Stimulated activated naive CD8-positive, alpha-beta T cell treated with anti-CD3 and anti-CD28 coated beads, Interleukin-15, amount 100 ng/mL, for 72 hours (primary cell): Measurements from ENCODE around the gene PLEKHH3.
"Not testable (repeated sequence)": the region's sequence is repeated elsewhere in the genome, so short reads cannot be mapped to it uniquely, and the experiment has no call there.

Experiments
- ATAC-seq: fragments of 150-1000 bp; cut with Tn5 transposase; 2 replicates; pipeline ENCODE4 v1.10.0; 2021; ENCODE audit warnings: mild to moderate bottlenecking, moderate library complexity
- DNase-seq, 2 donors: peaks; one replicate each; pipeline ENCODE4 v3.0.0; 2021 to 2022
- H3K27ac Mint-ChIP-seq, 2 donors: one replicate each; pipeline ENCODE4 v1.8.0; 2022; ENCODE audit warnings: mild to moderate bottlenecking in 2 of 2, mixed read lengths in 2 of 2, moderate library complexity in 2 of 2
- H3K27me3 Mint-ChIP-seq: one replicate; pipeline ENCODE4 v1.8.0; 2022; ENCODE audit warnings: mixed read lengths
- H3K4me1 Mint-ChIP-seq: one replicate; pipeline ENCODE4 v1.8.0; 2022; ENCODE audit warnings: mild to moderate bottlenecking, mixed read lengths
- H3K4me3 Mint-ChIP-seq, 2 donors: one replicate each; pipeline ENCODE4 v1.8.0; 2022; ENCODE audit warnings: mild to moderate bottlenecking in 2 of 2, mixed read lengths in 2 of 2, moderate library complexity in 1 of 2
- H3K9me3 Mint-ChIP-seq, 2 donors: one replicate each; pipeline ENCODE4 v1.8.0; 2022; ENCODE audit warnings: mixed read lengths in 2 of 2

Gene PLEKHH3

DNA sequence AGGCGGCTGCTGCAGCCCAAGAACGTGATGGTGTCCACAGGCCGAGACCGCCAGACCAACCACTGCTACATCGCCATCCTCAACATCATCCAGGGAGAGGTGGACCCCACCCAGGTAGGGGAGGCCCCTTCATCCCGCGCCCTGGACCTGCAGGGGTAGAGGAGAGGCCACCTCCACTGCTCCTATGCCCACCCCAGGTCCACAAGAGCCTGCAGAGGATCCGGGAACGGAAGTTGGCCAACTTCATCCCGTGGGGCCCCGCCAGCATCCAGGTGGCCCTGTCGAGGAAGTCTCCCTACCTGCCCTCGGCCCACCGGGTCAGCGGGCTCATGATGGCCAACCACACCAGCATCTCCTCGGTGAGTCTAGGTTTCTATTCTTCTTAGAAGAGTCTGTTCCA is 10.7 kb downstream of the PLEKHH3 start:
- not testable (repeated sequence) for H3K4me3 Mint-ChIP-seq, DNase-seq, H3K9me3 Mint-ChIP-seq, H3K27ac Mint-ChIP-seq, ATAC-seq
- Mint-ChIP-seq H3K27me3 (peaks cover 26% of the 10 kb centered on the region), H3K4me1 (peaks cover 11% of the 10 kb centered on the region)

DNA sequence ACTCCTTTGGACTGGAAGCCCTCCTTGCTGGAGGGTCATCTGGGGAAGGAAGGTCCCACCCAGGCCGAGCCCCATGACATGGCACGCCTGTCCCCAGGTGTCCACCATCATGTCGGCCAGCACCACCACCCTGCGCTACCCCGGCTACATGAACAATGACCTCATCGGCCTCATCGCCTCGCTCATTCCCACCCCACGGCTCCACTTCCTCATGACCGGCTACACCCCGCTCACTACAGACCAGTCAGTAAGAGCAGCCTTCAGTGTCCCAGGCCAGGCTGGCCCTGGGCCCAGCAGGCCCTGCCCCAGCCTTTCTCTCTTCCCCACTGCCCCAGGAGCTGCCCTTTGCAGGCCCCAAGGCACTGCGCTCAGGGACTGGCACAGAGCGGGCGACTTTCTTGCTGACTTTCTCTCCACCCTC is 11.2 kb downstream of the PLEKHH3 start:
- peaks cover 6% of the 10 kb centered on the region for H3K4me1 Mint-ChIP-seq
- peaks cover 20% of the 10 kb centered on the region for H3K27me3 Mint-ChIP-seq
- DNase-seq (no peak), ATAC-seq (no peak)
- H3K4me3 Mint-ChIP-seq: no peak overlapping the region
- peak overlapping the region in 1 of 2 donors; percentile 44 for H3K27ac Mint-ChIP-seq
- no peaks in the 10 kb centered on the region for H3K9me3 Mint-ChIP-seq

GRCh38 chr17:42660692-42661345 is 16.0 kb downstream of the PLEKHH3 start:
- ATAC-seq (no peak), DNase-seq (no peak)
- H3K4me1 Mint-ChIP-seq: peaks cover 24% of the 10 kb centered on the region
- H3K4me3 Mint-ChIP-seq: no peak overlapping the region
- H3K27ac Mint-ChIP-seq: no peak overlapping the region
- no peaks in the 10 kb centered on the region for H3K27me3 Mint-ChIP-seq
- H3K9me3 Mint-ChIP-seq: peaks cover 0 to 7% of the 10 kb centered on the region in 2 donors

DNA sequence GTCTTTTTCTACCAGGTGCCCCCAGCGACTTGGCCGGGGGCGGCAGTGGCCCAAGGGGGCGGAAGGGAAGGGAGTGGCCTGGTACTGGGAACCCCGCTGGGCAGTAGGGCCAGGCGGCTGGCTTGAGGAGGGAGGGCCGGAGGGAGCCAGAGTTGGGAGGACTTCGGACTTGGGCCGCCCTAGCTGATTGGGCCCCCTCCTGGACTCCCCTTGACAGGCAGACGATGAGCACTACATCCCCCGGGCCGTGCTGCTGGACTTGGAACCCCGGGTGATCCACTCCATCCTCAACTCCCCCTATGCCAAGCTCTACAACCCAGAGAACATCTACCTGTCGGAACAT is 16.9 kb downstream of the PLEKHH3 start:
- ATAC-seq: peak; percentile 10
- Mint-ChIP-seq H3K4me3 (peak overlapping the region; percentile 93 to 95), H3K4me1 (peaks cover 30% of the 10 kb centered on the region)
- H3K27me3 Mint-ChIP-seq, H3K9me3 Mint-ChIP-seq, H3K27ac Mint-ChIP-seq, DNase-seq: not testable (repeated sequence)

GRCh38 chr17:42659079-42659931 is 17.5 kb downstream of the PLEKHH3 start, which contains the start of gene TUBG2:
TUBG2 (plus strand) TSS chr17:42659284; CDS start chr17:42659504, 220 bp downstream.
- peaks cover 0 to 7% of the 10 kb centered on the region in 2 donors for H3K9me3 Mint-ChIP-seq
- peak; percentile 88 for ATAC-seq
- peak within 1 kb of the TSS; percentile 93 to 95 for H3K4me3 Mint-ChIP-seq
- H3K27me3 Mint-ChIP-seq: peaks cover 6% of the 10 kb centered on the region
- peak within 1 kb of the TSS; percentile 83 to 94 for H3K27ac Mint-ChIP-seq
- DNase-seq: peak; percentile 62 to 79
- H3K4me1 Mint-ChIP-seq: peaks cover 30% of the 10 kb centered on the region

DNA sequence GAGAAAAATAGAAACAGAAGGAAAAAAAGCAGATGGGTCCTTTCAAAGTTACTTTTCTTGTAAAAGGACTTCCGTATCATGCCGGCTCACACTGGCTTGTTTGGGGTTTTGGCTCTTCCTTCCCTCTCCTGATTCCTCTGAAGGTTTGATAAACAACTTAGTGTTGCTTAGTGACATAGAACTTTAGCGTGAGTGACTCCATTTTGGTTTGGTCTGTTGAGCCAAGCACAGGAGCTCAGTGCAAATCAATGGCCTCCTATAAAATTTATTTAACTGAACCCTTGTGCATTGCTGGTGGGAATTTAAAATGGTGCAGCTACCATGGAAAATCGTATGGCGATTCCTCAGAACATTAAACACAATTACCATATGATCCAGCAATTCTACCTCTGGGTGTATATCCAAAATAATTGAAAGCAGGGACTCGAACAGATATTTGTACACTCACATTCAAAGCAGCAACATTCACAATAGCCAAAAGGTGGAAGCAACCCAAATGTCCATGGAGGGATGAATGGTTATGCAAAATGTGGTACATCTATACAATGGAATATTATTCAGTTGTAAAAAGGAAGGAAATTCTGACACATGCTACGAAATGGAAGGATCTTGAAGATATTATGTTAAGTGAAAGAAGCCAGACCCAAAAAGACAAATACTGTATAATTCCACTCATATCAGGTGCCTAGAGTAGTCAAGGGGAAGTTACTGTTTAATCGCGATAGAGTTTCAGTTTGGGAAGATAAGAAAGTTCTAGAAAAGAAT is 18.8 kb downstream of the PLEKHH3 start:
- Mint-ChIP-seq H3K4me3 (peak overlapping the region; percentile 40 to 93), H3K27ac (no peak overlapping the region), H3K9me3 (peaks cover 0 to 7% of the 10 kb centered on the region in 2 donors), H3K4me1 (peaks cover 39% of the 10 kb centered on the region), H3K27me3 (peaks cover 19% of the 10 kb centered on the region)
- ATAC-seq: no peak
- DNase-seq: no peak

DNA sequence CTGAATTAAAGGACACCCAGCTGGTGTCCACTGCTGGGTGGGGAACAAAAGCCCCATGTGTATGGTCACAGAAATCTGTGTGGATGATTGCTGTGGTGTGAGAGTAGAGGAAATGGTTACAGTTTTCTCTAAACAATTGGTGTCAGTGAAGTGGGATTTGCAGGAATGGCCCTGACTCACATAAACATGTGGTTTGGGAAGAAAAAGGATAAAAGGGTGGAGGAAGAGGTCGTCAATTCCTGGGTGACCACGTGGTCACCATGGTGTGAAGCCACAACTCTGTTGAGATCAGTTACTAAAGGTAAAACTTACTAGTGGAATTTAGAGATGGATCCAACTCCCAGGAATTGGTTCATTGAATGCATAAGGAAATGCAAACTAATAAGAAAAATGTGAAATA is 21.3 kb downstream of the PLEKHH3 start:
- Mint-ChIP-seq H3K27ac (peak overlapping the region in 1 of 2 donors; percentile 9), H3K9me3 (peaks cover 0 to 7% of the 10 kb centered on the region in 2 donors), H3K27me3 (peaks cover 28% of the 10 kb centered on the region), H3K4me1 (peaks cover 39% of the 10 kb centered on the region), H3K4me3 (peak overlapping the region in 1 of 2 donors; percentile 10)
- no peak for DNase-seq
- no peak for ATAC-seq

DNA sequence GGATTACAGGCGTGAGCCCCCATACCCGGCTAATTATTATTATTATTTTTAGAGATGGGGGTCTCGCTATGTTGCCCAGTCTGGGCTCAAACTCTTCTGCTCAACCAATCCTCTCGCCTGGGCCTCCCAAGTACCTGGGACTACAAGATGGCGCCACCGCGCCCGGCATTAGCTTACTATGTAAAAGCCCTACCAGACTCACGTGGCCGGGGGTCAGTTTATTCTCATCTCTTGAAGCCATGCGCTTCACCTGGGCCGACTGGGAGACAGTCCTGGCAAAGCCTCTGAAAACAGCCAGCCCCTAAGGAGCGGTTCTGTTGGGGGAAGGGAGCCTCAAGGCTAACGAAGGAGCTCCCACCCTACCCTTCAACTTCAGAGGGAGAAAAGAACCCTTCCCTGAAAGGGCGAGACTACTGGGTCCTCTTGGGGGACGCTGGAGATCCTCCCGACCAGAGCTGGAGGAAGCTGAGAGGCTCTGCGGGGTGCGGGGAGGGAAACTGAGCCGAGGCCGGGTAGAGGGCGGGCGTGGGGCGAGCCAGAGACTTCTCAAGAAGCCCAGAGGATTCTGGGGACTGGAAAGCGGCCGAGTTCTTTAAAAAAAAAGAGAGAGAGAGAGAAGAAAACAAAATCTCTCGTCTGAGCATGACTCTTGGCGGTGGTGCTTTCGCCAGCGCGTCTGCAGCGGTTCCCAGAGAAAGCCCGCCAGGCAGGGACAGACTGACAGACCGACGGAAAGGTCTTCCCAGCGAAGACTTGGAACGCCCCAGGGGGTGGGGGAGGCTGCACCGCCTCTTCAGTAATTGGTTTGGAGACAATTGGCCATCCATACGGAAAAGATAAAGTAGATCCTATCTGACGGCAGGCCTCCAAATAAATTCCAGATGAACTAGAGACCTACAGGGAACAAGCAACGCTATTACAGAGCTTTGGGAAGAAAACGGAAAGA is 23.3 kb downstream of the PLEKHH3 start:
- H3K27ac Mint-ChIP-seq: peak overlapping the region in 1 of 2 donors; percentile 20
- DNase-seq (no peak), ATAC-seq (no peak)
- peaks cover 28% of the 10 kb centered on the region for H3K27me3 Mint-ChIP-seq
- peaks cover 0 to 7% of the 10 kb centered on the region in 2 donors for H3K9me3 Mint-ChIP-seq
- peaks cover 27% of the 10 kb centered on the region for H3K4me1 Mint-ChIP-seq
- peak overlapping the region; percentile 0 to 64 for H3K4me3 Mint-ChIP-seq

DNA sequence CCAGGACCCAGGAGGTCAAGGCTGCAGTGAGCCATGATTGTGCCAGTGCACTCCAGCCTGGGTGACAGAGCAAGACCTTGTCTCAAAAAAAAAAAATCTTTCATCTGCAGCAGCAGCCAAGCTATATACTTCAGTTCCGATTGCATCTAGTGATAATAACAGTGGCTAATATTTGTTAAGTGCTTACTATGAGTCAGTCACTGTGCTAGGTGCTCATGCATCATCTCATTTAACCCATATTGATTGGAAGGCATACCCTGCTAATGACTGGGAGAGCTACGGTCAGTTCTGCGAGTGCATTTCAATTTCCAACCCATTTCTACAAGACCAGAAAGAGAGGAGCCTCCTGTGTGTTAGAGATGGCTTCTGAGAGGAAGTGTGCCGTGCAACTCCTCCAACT is 25.4 kb downstream of the PLEKHH3 start:
- H3K27me3 Mint-ChIP-seq: peaks cover 28% of the 10 kb centered on the region

GRCh38 chr17:42647778-42648177 is 29.0 kb downstream of the PLEKHH3 start:
- no peak overlapping the region for H3K4me3 Mint-ChIP-seq

More for the DNA sequence above, 25.4 kb downstream of the PLEKHH3 start:
- peaks cover 26% of the 10 kb centered on the region for H3K4me1 Mint-ChIP-seq
- H3K9me3 Mint-ChIP-seq: no peaks in the 10 kb centered on the region
- no peak overlapping the region for H3K4me3 Mint-ChIP-seq
- H3K27ac Mint-ChIP-seq: no peak overlapping the region
- ATAC-seq (no peak), DNase-seq (no peak)

GRCh38 chr17:42642336-42642735 is 34.5 kb downstream of the PLEKHH3 start:
- Mint-ChIP-seq H3K4me3 (no peak overlapping the region), H3K9me3 (no peaks in the 10 kb centered on the region), H3K27me3 (peaks cover 23% of the 10 kb centered on the region), H3K27ac (peak overlapping the region in 1 of 2 donors; percentile 30), H3K4me1 (no peaks in the 10 kb centered on the region)
- ATAC-seq (no peak), DNase-seq (no peak)

More at GRCh38 chr17:42647778-42648177, 29.0 kb downstream of the PLEKHH3 start:
- H3K4me1 Mint-ChIP-seq: peaks cover 4% of the 10 kb centered on the region
- DNase-seq (no peak), ATAC-seq (peak; percentile 48)
- H3K27ac Mint-ChIP-seq: peak overlapping the region in 1 of 2 donors; percentile 23
- H3K27me3 Mint-ChIP-seq: peaks cover 11% of the 10 kb centered on the region
- no peaks in the 10 kb centered on the region for H3K9me3 Mint-ChIP-seq

- ATAC-seq (no peak), DNase-seq (no peak)
- H3K27ac Mint-ChIP-seq: no peak overlapping the region
- H3K27me3 Mint-ChIP-seq: peaks cover 23% of the 10 kb centered on the region
- no peaks in the 10 kb centered on the region for H3K4me1 Mint-ChIP-seq
- H3K4me3 Mint-ChIP-seq: no peak overlapping the region
- H3K9me3 Mint-ChIP-seq: no peaks in the 10 kb centered on the region
Observed at GRCh38 chr17:42640121-42640520, 36.7 kb downstream of the PLEKHH3 start.

GRCh38 chr17:42639525-42640113 is 37.2 kb downstream of the PLEKHH3 start:
- H3K27me3 Mint-ChIP-seq: peaks cover 23% of the 10 kb centered on the region
- H3K4me3 Mint-ChIP-seq: no peak overlapping the region
- H3K4me1 Mint-ChIP-seq: no peaks in the 10 kb centered on the region
- no peak overlapping the region for H3K27ac Mint-ChIP-seq
- ATAC-seq: no peak
- H3K9me3 Mint-ChIP-seq: no peaks in the 10 kb centered on the region
- DNase-seq: no peak

GRCh38 chr17:42632949-42633444 is 43.8 kb downstream of the PLEKHH3 start:
- Mint-ChIP-seq H3K4me3 (no peak overlapping the region), H3K9me3 (no peaks in the 10 kb centered on the region), H3K27ac (no peak overlapping the region), H3K4me1 (no peaks in the 10 kb centered on the region), H3K27me3 (peaks cover 5% of the 10 kb centered on the region)
- ATAC-seq (no peak), DNase-seq (no peak)
